H1 (cell line): ENCODE results near the gene CUL4B. TPM values are rescaled to one million over a fixed set of nuclear protein-coding genes. Genes with fewer than 3 reads are reported as not detected.

ENCODE experiments used
- CTCF ChIA-PET: fragments of 300-600 bp; sonication (Branson Sonifier 250); formaldehyde crosslinking; loops from one replicate; lab custom pipeline; 2021; ENCODE audit not compliant: partially characterized antibody; lab: Charles Lee
- POLR2A ChIA-PET: fragments of 300-600 bp; sonication (Branson Sonifier 250); formaldehyde crosslinking; loops from one replicate; lab custom pipeline; 2021; ENCODE audit warnings: inconsistent platforms; ENCODE audit not compliant: partially characterized antibody; lab: Charles Lee
- DNase-seq, 2 experiments: peaks; one replicate each; pipeline versions ENCODE4 v3.0.0 to v3.0.0-alpha.2; 2010 to 2022; ENCODE audit warnings: low spot score in 2 of 2, low read depth in 1 of 2, mixed read lengths in 1 of 2
- FAIRE-seq: peaks from 2 replicates; lab custom pipeline; 2011; peaks lifted over from hg19 to GRCh38; lab: Jason Lieb, UNC
- H2AFZ ChIP-seq: 2 replicates; pipeline ENCODE4 v1.8.1; 2012; ENCODE audit warnings: low read length, inconsistent platforms
- H2AK5ac ChIP-seq: 2 replicates; pipeline ENCODE4 v1.6.1; 2013; ENCODE audit warnings: low read depth, low read length
- H2BK120ac ChIP-seq: replicated peaks from 2 replicates; pipeline ENCODE3; 2013; ENCODE audit warnings: low read depth, low read length, inconsistent platforms
- H2BK12ac ChIP-seq: 2 replicates; pipeline ENCODE4 v1.6.1; 2013; ENCODE audit warnings: low read depth, low read length
- H2BK15ac ChIP-seq: 2 replicates; pipeline ENCODE4 v1.6.1; 2013; ENCODE audit warnings: low read length
- H2BK20ac ChIP-seq: 2 replicates; pipeline ENCODE4 v1.6.1; 2013; ENCODE audit warnings: low read length
- H2BK5ac ChIP-seq: 2 replicates; pipeline ENCODE4 v1.6.1; 2013; ENCODE audit warnings: low read depth, low read length
- H3K14ac ChIP-seq: 2 replicates; pipeline ENCODE4 v1.6.1; 2013; ENCODE audit warnings: inconsistent platforms; ENCODE audit not compliant: insufficient read length
- H3K18ac ChIP-seq: 2 replicates; pipeline ENCODE4 v1.6.1; 2013; ENCODE audit warnings: low read length; ENCODE audit errors: extremely low read depth
- H3K23ac ChIP-seq: 2 replicates; pipeline ENCODE4 v1.6.1; 2013; ENCODE audit warnings: inconsistent platforms; ENCODE audit not compliant: insufficient read length
- H3K23me2 ChIP-seq: 2 replicates; pipeline ENCODE4 v1.6.1; 2013; ENCODE audit warnings: low read depth, low read length
- H3K27ac ChIP-seq: 2 replicates; pipeline ENCODE4 v1.6.1; 2011; ENCODE audit warnings: low read depth, low read length, inconsistent platforms
- H3K27me3 ChIP-seq, 4 experiments: replicated peaks in 1 of 4; 1 replicate in 1 of 4; 2 replicates in 3 of 4; pipeline versions ENCODE4 v1.6.1 to v1.8.1; 2011 to 2013; ENCODE audit warnings: low read length in 3 of 4, mild to moderate bottlenecking in 3 of 4, inconsistent platforms in 2 of 4, mixed read lengths in 2 of 4, moderate library complexity in 1 of 4; ENCODE audit not compliant: control insufficient read depth in 3 of 4, insufficient read depth in 3 of 4; ENCODE audit errors: extremely low read depth in 1 of 4
- H3K36me3 ChIP-seq, 4 experiments: 2 replicates each; pipeline versions ENCODE4 v1.6.1 to v1.8.1; 2011 to 2013; ENCODE audit warnings: mild to moderate bottlenecking in 4 of 4, low read length in 3 of 4, moderate library complexity in 2 of 4, control low read depth in 1 of 4, inconsistent platforms in 1 of 4; ENCODE audit not compliant: insufficient read depth in 4 of 4, control insufficient read depth in 2 of 4
- H3K4ac ChIP-seq: replicated peaks from 2 replicates; pipeline ENCODE3; 2013; ENCODE audit warnings: low read length, low read depth, mixed read lengths, inconsistent platforms; ENCODE audit not compliant: insufficient read length
- H3K4me1 ChIP-seq, 4 experiments: replicated peaks in 1 of 4; 1 replicate in 1 of 4; 2 replicates in 3 of 4; pipeline versions ENCODE4 v1.6.1 to v1.8.1; 2011 to 2013; ENCODE audit warnings: low read length in 3 of 4, inconsistent platforms in 2 of 4, mixed read lengths in 1 of 4; ENCODE audit not compliant: insufficient read depth in 4 of 4, control insufficient read depth in 3 of 4
- H3K4me2 ChIP-seq, 2 experiments: 2 replicates each; pipeline versions ENCODE4 v1.6.1 to v1.8.1; 2011 to 2013; ENCODE audit warnings: low read depth in 2 of 2, low read length in 2 of 2, control low read depth in 1 of 2, inconsistent platforms in 1 of 2, mild to moderate bottlenecking in 1 of 2; ENCODE audit not compliant: insufficient read depth in 1 of 2
- H3K4me3 ChIP-seq, 4 experiments: fragments of 200-600, 300-600 bp in 1 of 4; sonication (generic), shearing (Covaris generic), sonication (Bioruptor Twin) in 1 of 4; 2 replicates each; pipeline versions ENCODE4 v1.5.1 to v1.8.1; 2011 to 2016; ENCODE audit warnings: low read length in 4 of 4, low read depth in 3 of 4, control low read depth in 2 of 4, inconsistent platforms in 2 of 4, mild to moderate bottlenecking in 2 of 4, mixed read lengths in 1 of 4, moderate library complexity in 1 of 4; ENCODE audit not compliant: insufficient read depth in 2 of 4; ENCODE audit errors: extremely low read depth in 1 of 4
- H3K56ac ChIP-seq: replicated peaks from 2 replicates; pipeline ENCODE3; 2013; ENCODE audit warnings: low read depth, mild to moderate bottlenecking, mixed read lengths, low read length, inconsistent platforms; ENCODE audit not compliant: insufficient read length
- H3K79me1 ChIP-seq: 2 replicates; pipeline ENCODE4 v1.6.1; 2013; ENCODE audit warnings: low read depth, low read length, control low read depth
- H3K79me2 ChIP-seq, 2 experiments: 2 replicates each; pipeline versions ENCODE4 v1.6.1 to v1.8.1; 2012 to 2013; ENCODE audit warnings: low read length in 2 of 2, mild to moderate bottlenecking in 2 of 2, inconsistent platforms in 1 of 2; ENCODE audit not compliant: insufficient read depth in 2 of 2, control insufficient read depth in 1 of 2
- H3K9ac ChIP-seq, 4 experiments: replicated peaks in 1 of 4; 1 replicate in 1 of 4; 2 replicates in 3 of 4; pipeline versions ENCODE4 v1.6.1 to v1.8.1; 2011 to 2013; ENCODE audit warnings: low read depth in 3 of 4, low read length in 3 of 4, control low read depth in 2 of 4, mild to moderate bottlenecking in 2 of 4, moderate library complexity in 2 of 4, inconsistent platforms in 1 of 4; ENCODE audit errors: extremely low read depth in 1 of 4
- H3K9me3 ChIP-seq, 2 experiments: 2 replicates each; pipeline versions ENCODE4 v1.6.1 to v1.8.1; 2012 to 2013; ENCODE audit warnings: mild to moderate bottlenecking in 2 of 2, moderate library complexity in 2 of 2, control low read depth in 1 of 2, inconsistent platforms in 1 of 2, low read depth in 1 of 2, low read length in 1 of 2, mixed read lengths in 1 of 2; ENCODE audit not compliant: insufficient read depth in 2 of 2
- H4K20me1 ChIP-seq, 2 experiments: replicated peaks in 1 of 2; 2 replicates each; pipeline versions ENCODE3 to v1.8.1; 2011 to 2013; ENCODE audit warnings: inconsistent platforms in 2 of 2, low read length in 2 of 2, mild to moderate bottlenecking in 1 of 2; ENCODE audit not compliant: insufficient read depth in 2 of 2, control insufficient read depth in 1 of 2
- H4K5ac ChIP-seq: 2 replicates; pipeline ENCODE4 v1.6.1; 2013; ENCODE audit warnings: low read length, low read depth, mixed read lengths, inconsistent platforms; ENCODE audit not compliant: insufficient read length
- H4K8ac ChIP-seq: 2 replicates; pipeline ENCODE4 v1.8.0; 2013; ENCODE audit warnings: mild to moderate bottlenecking, moderate library complexity, low read length, inconsistent platforms; ENCODE audit not compliant: insufficient read depth; ENCODE audit errors: extremely low read depth
- H4K91ac ChIP-seq: replicated peaks from 2 replicates; pipeline ENCODE3; 2013; ENCODE audit warnings: low read length, mixed read lengths, inconsistent platforms; ENCODE audit not compliant: insufficient read length
- CTBP2 ChIP-seq: IDR thresholded peaks from 2 replicates; pipeline ENCODE4 v1.7.0; 2011; ENCODE audit warnings: borderline replicate concordance, mild to moderate bottlenecking, moderate library complexity, mixed read lengths, low read length; ENCODE audit not compliant: insufficient read depth, insufficient read length
- EP300 ChIP-seq, 2 experiments: IDR thresholded peaks; 1 replicate in 1 of 2; 2 replicates in 1 of 2; pipeline ENCODE4 v1.6.1; 2011 to 2012; ENCODE audit warnings: low read depth in 2 of 2, low read length in 2 of 2, mild to moderate bottlenecking in 2 of 2, borderline replicate concordance in 1 of 2, inconsistent platforms in 1 of 2, moderate library complexity in 1 of 2
- GABPA ChIP-seq: IDR thresholded peaks from 2 replicates; pipeline ENCODE4 v1.6.1; 2011; ENCODE audit warnings: mild to moderate bottlenecking, low read length, moderate library complexity, borderline replicate concordance; ENCODE audit not compliant: insufficient read depth
- JUND ChIP-seq: IDR thresholded peaks from 2 replicates; pipeline ENCODE4 v1.6.1; 2011; ENCODE audit warnings: mild to moderate bottlenecking, improper control_type of control experiment, low read length
- MAFK ChIP-seq: IDR thresholded peaks from 2 replicates; pipeline ENCODE4 v1.6.1; 2012; ENCODE audit warnings: low read depth, mild to moderate bottlenecking, improper control_type of control experiment, low read length
- RFX5 ChIP-seq: IDR thresholded peaks from 2 replicates; pipeline ENCODE4 v1.6.1; 2011; ENCODE audit warnings: low read depth, low read length, improper control_type of control experiment, borderline replicate concordance
- SP1 ChIP-seq: IDR thresholded peaks from 2 replicates; pipeline ENCODE4 v1.6.1; 2011; ENCODE audit warnings: low read depth, low read length
- SUZ12 ChIP-seq: fragments of 200-600 bp; sonication (generic); IDR thresholded peaks from 2 replicates; pipeline ENCODE4 v1.6.1; 2012; ENCODE audit warnings: mild to moderate bottlenecking, inconsistent platforms, low read length, moderate library complexity, mixed read lengths
- TCF12 ChIP-seq: IDR thresholded peaks from 2 replicates; pipeline ENCODE4 v1.6.1; 2011; ENCODE audit warnings: low read depth, mild to moderate bottlenecking, low read length
- ZNF274 ChIP-seq: IDR thresholded peaks from 2 replicates; pipeline ENCODE4 v1.7.0; 2012; ENCODE audit warnings: low read length, borderline replicate concordance; ENCODE audit errors: extremely low read depth
- WGBS, 2 experiments: shearing (Covaris generic) in 1 of 2; methylation state at CpG; one replicate each; pipeline versions ENCODE4 v1.1.6 to v1.1.7; 2013 to 2015; ENCODE audit warnings: low lambda C conversion rate in 2 of 2, mixed read lengths in 2 of 2, inconsistent platforms in 1 of 2, low coverage in 1 of 2, missing lambda C conversion rate in 1 of 2; ENCODE audit not compliant: insufficient replicate concordance in 2 of 2, insufficient coverage in 1 of 2, insufficient read length in 1 of 2; ENCODE audit errors: extremely low coverage in 1 of 2, missing lambda C conversion rate in 1 of 2; 5-methylcytosine and 5-hydroxymethylcytosine counted together
- polyA plus RNA-seq, 7 experiments: library from polyadenylated mRNA; depleted of rRNA in 3 of 7; stranded (reverse) in 5 of 7; unstranded in 2 of 7; fragments of >200 nt in 5 of 7; fragments of 200-250 nt in 2 of 7; gene quantifications; 1 replicate in 5 of 7; 2 replicates in 1 of 7; 4 replicates in 1 of 7; pipeline versions ENCODE4 v1.2.1 to v1.2.3, GENCODE V29; 2011 to 2013; ENCODE audit warnings: missing spikeins in 2 of 7, mixed read lengths in 2 of 7
- total RNA-seq: library from RNA; stranded (reverse); fragmentation: NEBNext Ultra II Directional; extraction: Animal tissue kit (Norgen Biotek cat#: 25700); gene quantifications from 2 replicates; pipeline ENCODE4 v1.2.1, GENCODE V29; 2021
- TF ChIP-seq, protein P1 (sequence below), 3 experiments: IDR thresholded peaks; 1 replicate in 2 of 3; 2 replicates in 1 of 3; pipeline versions ENCODE4 v1.5.1 to v1.6.1; 2011; ENCODE audit warnings: low read length in 3 of 3, mild to moderate bottlenecking in 3 of 3, inconsistent platforms in 2 of 3, low read depth in 1 of 3, moderate library complexity in 1 of 3; ENCODE audit not compliant: insufficient read depth in 1 of 3; ENCODE audit errors: control extremely low read depth in 1 of 3

Gene CUL4B
- total and polyA plus RNA-seq, 2 of the 8 experiments (the other 6 are each of a cell fraction or from before 2014, with no cell fraction given): 11.7 to 44.0 TPM

DNA sequence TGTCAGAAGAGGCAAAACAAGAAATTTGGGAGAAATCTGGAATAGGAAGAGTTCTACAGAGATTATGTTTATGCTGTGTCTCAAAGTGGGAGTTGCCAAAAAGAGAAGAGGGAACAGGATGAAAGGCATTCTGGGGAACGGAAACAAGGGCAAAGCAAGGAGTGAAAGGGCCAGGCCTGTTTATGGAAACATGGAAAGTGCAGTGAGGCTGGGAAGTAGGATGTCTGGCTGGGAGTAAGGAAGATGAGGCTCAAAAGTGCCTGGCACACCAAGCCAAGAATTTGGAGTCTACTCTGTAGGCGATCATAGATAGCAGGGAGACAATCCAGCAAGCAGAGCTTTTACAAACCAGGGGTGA, 1.8 kb upstream of the CUL4B start:
- DNase-seq: no peak
- H3K23me2 ChIP-seq: peaks cover 6% of the 10 kb centered on the region; the same call in 1 of the 2 replicates
- no peak overlapping the region for H3K23ac ChIP-seq
- no peaks in the 10 kb centered on the region for H4K20me1 ChIP-seq
- no peaks in the 10 kb centered on the region for H3K27me3 ChIP-seq
- H3K4ac ChIP-seq: no peak overlapping the region
- H2BK15ac ChIP-seq: no peak overlapping the region
- H2BK5ac ChIP-seq: no peak overlapping the region
- H3K27ac ChIP-seq: no peak overlapping the region
- H3K56ac ChIP-seq: no peak overlapping the region
- POLR2A ChIA-PET: no interaction called here
- peaks cover 0 to 21% of the 10 kb centered on the region in 2 experiments; a peak in 2 of 4 replicates for H3K79me2 ChIP-seq
- H3K4me3 ChIP-seq: peak overlapping the region in 1 of 4 experiments; percentile 84; a peak in 1 of 8 replicates
- no peaks in the 10 kb centered on the region; a peak in 2 of 7 replicates for H3K4me1 ChIP-seq
- no peak overlapping the region for H4K5ac ChIP-seq
- WGBS, 2 experiments: 70% methylated on average over 2 of the region's 2 CpGs; no CpG with 5 or more reads in 1 of the 2 experiments
- no peak overlapping the region for H3K9ac ChIP-seq
- no peak overlapping the region for H2BK12ac ChIP-seq
- H2BK20ac ChIP-seq: no peak overlapping the region
- H3K4me2 ChIP-seq: peak overlapping the region in 1 of 2 experiments; percentile 96; a peak in 2 of 4 replicates
- no peak overlapping the region for H4K8ac ChIP-seq
- H3K36me3 ChIP-seq: peaks cover 0 to 4% (median 0%) of the 10 kb centered on the region in 4 experiments; a peak in 1 of 8 replicates
- no peak overlapping the region for H2AFZ ChIP-seq
- no peak overlapping the region for H3K18ac ChIP-seq
- H2BK120ac ChIP-seq: no peak overlapping the region
- no peak for FAIRE-seq
- H3K79me1 ChIP-seq: no peaks in the 10 kb centered on the region
- H2AK5ac ChIP-seq: no peak overlapping the region
- no peaks in the 10 kb centered on the region for H3K9me3 ChIP-seq
- no peak overlapping the region for H3K14ac ChIP-seq
- H4K91ac ChIP-seq: no peak overlapping the region
- TF ChIP-seq RFX5 (no peak), GABPA (no peak), SP1 (no peak), MAFK (no peak), EP300 (IDR thresholded peaks at IDR 0.05; ENCODE audit: borderline replicate concordance in 1 of 2, low read depth in 2 of 2, low read length in 2 of 2) (no peak), CTBP2 (no peak), SUZ12 (no peak), TCF12 (no peak), JUND (no peak), ZNF274 (no peak)
- TF ChIP-seq, protein P1, sequence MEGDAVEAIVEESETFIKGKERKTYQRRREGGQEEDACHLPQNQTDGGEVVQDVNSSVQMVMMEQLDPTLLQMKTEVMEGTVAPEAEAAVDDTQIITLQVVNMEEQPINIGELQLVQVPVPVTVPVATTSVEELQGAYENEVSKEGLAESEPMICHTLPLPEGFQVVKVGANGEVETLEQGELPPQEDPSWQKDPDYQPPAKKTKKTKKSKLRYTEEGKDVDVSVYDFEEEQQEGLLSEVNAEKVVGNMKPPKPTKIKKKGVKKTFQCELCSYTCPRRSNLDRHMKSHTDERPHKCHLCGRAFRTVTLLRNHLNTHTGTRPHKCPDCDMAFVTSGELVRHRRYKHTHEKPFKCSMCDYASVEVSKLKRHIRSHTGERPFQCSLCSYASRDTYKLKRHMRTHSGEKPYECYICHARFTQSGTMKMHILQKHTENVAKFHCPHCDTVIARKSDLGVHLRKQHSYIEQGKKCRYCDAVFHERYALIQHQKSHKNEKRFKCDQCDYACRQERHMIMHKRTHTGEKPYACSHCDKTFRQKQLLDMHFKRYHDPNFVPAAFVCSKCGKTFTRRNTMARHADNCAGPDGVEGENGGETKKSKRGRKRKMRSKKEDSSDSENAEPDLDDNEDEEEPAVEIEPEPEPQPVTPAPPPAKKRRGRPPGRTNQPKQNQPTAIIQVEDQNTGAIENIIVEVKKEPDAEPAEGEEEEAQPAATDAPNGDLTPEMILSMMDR (IDR thresholded peaks at IDR 0.05; ENCODE audit: control extremely low read depth in 1 of 3, insufficient read depth in 1 of 3, low read depth in 1 of 3, low read length in 3 of 3): no peak
- TF ChIP-seq, all 59 proteins: peak for 0
- CTCF ChIA-PET: no interaction called here
